Endothelial cell of umbilical vein (primary cell): ENCODE measurements around the gene PPTC7. TPM values are rescaled to one million over a fixed set of nuclear protein-coding genes. Genes with fewer than 3 reads are reported as not detected.

ENCODE experiments used
- BruUV-seq: library from RNA; stranded (reverse); fragments of 400-500 nt; replicated peaks from 2 replicates; lab custom pipeline; 2021; lab: Mats Ljungman, UMichigan
- CTCF ChIA-PET: fragments of 300-600, 350-600 bp; sonication (Branson Sonifier 250); formaldehyde crosslinking; loops from one replicate; lab custom pipeline; 2021; ENCODE audit warnings: antibody characterized with exemption, inconsistent platforms; lab: Charles Lee
- POLR2A ChIA-PET: fragments of 300-600, 350-600 bp; sonication (Branson Sonifier 250); formaldehyde crosslinking; loops from one replicate; lab custom pipeline; 2021; ENCODE audit warnings: antibody characterized with exemption, inconsistent platforms; lab: Charles Lee
- DNase-seq: peaks from one replicate; pipeline ENCODE4 v3.0.0-alpha.2; 2011; ENCODE audit warnings: low read depth, low spot score
- FAIRE-seq: peaks from 2 replicates; lab custom pipeline; 2011; peaks lifted over from hg19 to GRCh38; lab: Jason Lieb, UNC
- H2AFZ ChIP-seq: 2 replicates; pipeline ENCODE4 v1.6.0; 2012; ENCODE audit warnings: low read depth, low read length, control low read depth, inconsistent platforms
- H3K27ac ChIP-seq: 2 replicates; pipeline ENCODE4 v1.5.1; 2011; ENCODE audit warnings: low read depth, mild to moderate bottlenecking, control low read depth, low read length, moderate library complexity; ENCODE audit not compliant: insufficient read depth
- H3K27me3 ChIP-seq, 2 experiments: 2 replicates each; pipeline versions ENCODE4 v1.6.0 to v1.6.1; 2011; ENCODE audit warnings: low read length in 2 of 2, mixed read lengths in 1 of 2; ENCODE audit not compliant: control insufficient read depth in 2 of 2, insufficient read depth in 2 of 2
- H3K36me3 ChIP-seq, 2 experiments: 2 replicates in 1 of 2; 3 replicates in 1 of 2; pipeline ENCODE4 v1.5.1; 2011; ENCODE audit warnings: low read length in 2 of 2, mild to moderate bottlenecking in 1 of 2, moderate library complexity in 1 of 2; ENCODE audit not compliant: control insufficient read depth in 2 of 2, insufficient read depth in 2 of 2; ENCODE audit errors: extremely low read depth in 1 of 2
- H3K4me1 ChIP-seq: 3 replicates; pipeline ENCODE4 v1.5.1; 2011; ENCODE audit warnings: mild to moderate bottlenecking, low read length; ENCODE audit not compliant: control insufficient read depth, insufficient read depth; ENCODE audit errors: extremely low read depth
- H3K4me2 ChIP-seq: 2 replicates; pipeline ENCODE4 v1.6.1; 2011; ENCODE audit warnings: low read length, control low read depth, mixed read lengths; ENCODE audit not compliant: insufficient read depth
- H3K4me3 ChIP-seq, 3 experiments: fragments of 200-600 bp in 1 of 3; sonication (generic), shearing (Covaris generic) in 1 of 3; replicated peaks in 1 of 3; 2 replicates each; pipeline ENCODE4 v1.5.1; 2011 to 2016; ENCODE audit warnings: control low read depth in 3 of 3, low read length in 3 of 3, mild to moderate bottlenecking in 2 of 3, inconsistent platforms in 1 of 3, low read depth in 1 of 3, moderate library complexity in 1 of 3; ENCODE audit not compliant: insufficient read depth in 1 of 3
- H3K79me2 ChIP-seq: 2 replicates; pipeline ENCODE4 v1.6.0; 2012; ENCODE audit warnings: low read length, inconsistent platforms; ENCODE audit not compliant: control insufficient read depth, insufficient read depth
- H3K9ac ChIP-seq: replicated peaks from 2 replicates; pipeline ENCODE3; 2011; ENCODE audit warnings: low read length, control low read depth; ENCODE audit not compliant: insufficient read depth; ENCODE audit errors: extremely low read depth
- H3K9me1 ChIP-seq: replicated peaks from 3 replicates; pipeline ENCODE4 v1.6.0; 2011; ENCODE audit warnings: mild to moderate bottlenecking, low read length; ENCODE audit not compliant: control insufficient read depth, insufficient read depth; ENCODE audit errors: extremely low read depth
- H3K9me3 ChIP-seq: replicated peaks from 2 replicates; pipeline ENCODE4 v1.5.1; 2012; ENCODE audit warnings: low read length, inconsistent platforms; ENCODE audit not compliant: control insufficient read depth, insufficient read depth
- H4K20me1 ChIP-seq: replicated peaks from 2 replicates; pipeline ENCODE3; 2011; ENCODE audit warnings: mild to moderate bottlenecking, low read length; ENCODE audit not compliant: control insufficient read depth, insufficient read depth; ENCODE audit errors: extremely low read depth
- EZH2 ChIP-seq: IDR thresholded peaks from 2 replicates; pipeline ENCODE4 v1.6.1; 2012; ENCODE audit warnings: borderline replicate concordance, low read depth, mild to moderate bottlenecking, moderate library complexity, low read length, inconsistent platforms; ENCODE audit not compliant: severe bottlenecking
- FOS ChIP-seq: IDR thresholded peaks from 2 replicates; pipeline ENCODE4 v1.6.1; 2011; ENCODE audit warnings: mild to moderate bottlenecking, low read length, moderate library complexity, borderline replicate concordance; ENCODE audit not compliant: insufficient read depth
- GATA2 ChIP-seq: IDR thresholded peaks from 2 replicates; pipeline ENCODE4 v1.7.0; 2011; ENCODE audit warnings: low read depth, mild to moderate bottlenecking, moderate library complexity, mixed read lengths, low read length; ENCODE audit not compliant: insufficient read length, insufficient read depth
- JUN ChIP-seq: IDR thresholded peaks from 2 replicates; pipeline ENCODE4 v1.6.1; 2011; ENCODE audit warnings: borderline replicate concordance, low read depth; ENCODE audit not compliant: insufficient read length, insufficient read depth
- MAX ChIP-seq: IDR thresholded peaks from 2 replicates; pipeline ENCODE4 v1.6.1; 2011; ENCODE audit not compliant: insufficient read depth, insufficient read length
- MYC ChIP-seq: IDR thresholded peaks from one replicate; pipeline ENCODE4 v1.6.1; 2011; ENCODE audit warnings: mild to moderate bottlenecking, low read depth, low read length
- POLR2A ChIP-seq: IDR thresholded peaks from 2 replicates; pipeline ENCODE4 v1.6.1; 2012; ENCODE audit warnings: low read depth, mild to moderate bottlenecking, control low read depth, low read length
- POLR2AphosphoS5 ChIP-seq: IDR thresholded peaks from 2 replicates; pipeline ENCODE4 v1.6.1; 2012; ENCODE audit warnings: low read depth, mild to moderate bottlenecking, control low read depth, low read length, moderate library complexity; ENCODE audit not compliant: insufficient read depth
- dilution Hi-C: fragments of 300-500 bp; cut with MboI; formaldehyde crosslinking; loops from one replicate; pipeline ENCODE4 v1.15.0; 2019; ENCODE audit warnings: low sequenced_read_pairs; ENCODE audit not compliant: extremely low pct_ligation_motif_present
- intact Hi-C: fragments of 100-400 bp; cut with micrococcal nuclease; formaldehyde crosslinking; loops from one replicate; pipeline ENCODE4 v1.10.0; 2022
- polyA plus RNA-seq, 4 experiments: library from polyadenylated mRNA; depleted of rRNA in 3 of 4; stranded (reverse) in 3 of 4; unstranded in 1 of 4; fragments of >200 nt; gene quantifications; 2 replicates each; pipeline versions ENCODE4 v1.2.1 to v1.2.3, GENCODE V29; 2011 to 2012; ENCODE audit warnings: missing spikeins in 1 of 4
- total RNA-seq: library from RNA; stranded (reverse); gene quantifications from 2 replicates; pipeline ENCODE4 v1.2.3, GENCODE V29; 2021
- TF ChIP-seq, protein P1 (sequence below), 2 donors: IDR thresholded peaks; 1 replicate in 1 of 2; 2 replicates in 1 of 2; pipeline ENCODE4 v1.5.1; 2011; ENCODE audit warnings: low read length in 2 of 2, mild to moderate bottlenecking in 2 of 2, moderate library complexity in 2 of 2, control low read depth in 1 of 2, inconsistent platforms in 1 of 2, low read depth in 1 of 2; ENCODE audit not compliant: insufficient read depth in 1 of 2; ENCODE audit errors: extremely low read depth in 1 of 2

The PPTC7 gene
- total and polyA plus RNA-seq, 2 donors (not counting 3 experiments of a cell fraction or from before 2014, with no cell fraction given), result 8.4 to 15.2 TPM

GRCh38 chr12:110537605-110538409 lies 45.3 kb downstream of the PPTC7 start:
- TF ChIP-seq, protein P1, sequence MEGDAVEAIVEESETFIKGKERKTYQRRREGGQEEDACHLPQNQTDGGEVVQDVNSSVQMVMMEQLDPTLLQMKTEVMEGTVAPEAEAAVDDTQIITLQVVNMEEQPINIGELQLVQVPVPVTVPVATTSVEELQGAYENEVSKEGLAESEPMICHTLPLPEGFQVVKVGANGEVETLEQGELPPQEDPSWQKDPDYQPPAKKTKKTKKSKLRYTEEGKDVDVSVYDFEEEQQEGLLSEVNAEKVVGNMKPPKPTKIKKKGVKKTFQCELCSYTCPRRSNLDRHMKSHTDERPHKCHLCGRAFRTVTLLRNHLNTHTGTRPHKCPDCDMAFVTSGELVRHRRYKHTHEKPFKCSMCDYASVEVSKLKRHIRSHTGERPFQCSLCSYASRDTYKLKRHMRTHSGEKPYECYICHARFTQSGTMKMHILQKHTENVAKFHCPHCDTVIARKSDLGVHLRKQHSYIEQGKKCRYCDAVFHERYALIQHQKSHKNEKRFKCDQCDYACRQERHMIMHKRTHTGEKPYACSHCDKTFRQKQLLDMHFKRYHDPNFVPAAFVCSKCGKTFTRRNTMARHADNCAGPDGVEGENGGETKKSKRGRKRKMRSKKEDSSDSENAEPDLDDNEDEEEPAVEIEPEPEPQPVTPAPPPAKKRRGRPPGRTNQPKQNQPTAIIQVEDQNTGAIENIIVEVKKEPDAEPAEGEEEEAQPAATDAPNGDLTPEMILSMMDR (IDR thresholded peaks at IDR 0.05; ENCODE audit: extremely low read depth in 1 of 2, insufficient read depth in 1 of 2, low read depth in 1 of 2, low read length in 2 of 2), result no peak
- TF ChIP-seq GATA2 (no peak), FOS (no peak), MAX (no peak), POLR2A (no peak), POLR2AphosphoS5 (no peak), JUN (no peak), MYC (no peak), EZH2 (no peak)
- Histone ChIP-seq H3K9ac (no peak overlapping the region), H3K4me2 (no peak overlapping the region), H3K27ac (no peak overlapping the region), H3K9me3 (no peaks in the 10 kb centered on the region), H4K20me1 (no peaks in the 10 kb centered on the region), H3K27me3 (no peaks in the 10 kb centered on the region), H3K4me1 (peaks cover 17% of the 10 kb centered on the region), H3K36me3 (peaks cover 7 to 9% of the 10 kb centered on the region in 2 experiments), H3K9me1 (no peaks in the 10 kb centered on the region), H2AFZ (no peak overlapping the region), H3K79me2 (peaks cover 14% of the 10 kb centered on the region), H3K4me3 (no peak overlapping the region)
- no peak for FAIRE-seq
- CTCF ChIA-PET, result interaction anchor here (0.9 to 1.1 kb wide), 2 partner anchors 62 kb away, joined by 3 read pairs; no protein-coding TSS in a partner anchor
- intact Hi-C loops (no loop called here), dilution Hi-C loops (no loop called here)
- POLR2A ChIA-PET, result no interaction called here
- BruUV-seq, result no TSS peak
- no peak for DNase-seq
